Activated T-cell treated with anti-CD3 and anti-CD28 coated beads for 24 hours (primary cell): ENCODE results near the gene TSPAN16.
"Not testable (repeated sequence)": the region's sequence is repeated elsewhere in the genome, so short reads cannot be mapped to it uniquely, and the experiment has no call there.

Source experiments
- DNase-seq: peaks from one replicate; pipeline ENCODE4 v3.0.0-alpha.2; 2020; ENCODE audit warnings: low read depth

Gene TSPAN16

DNA sequence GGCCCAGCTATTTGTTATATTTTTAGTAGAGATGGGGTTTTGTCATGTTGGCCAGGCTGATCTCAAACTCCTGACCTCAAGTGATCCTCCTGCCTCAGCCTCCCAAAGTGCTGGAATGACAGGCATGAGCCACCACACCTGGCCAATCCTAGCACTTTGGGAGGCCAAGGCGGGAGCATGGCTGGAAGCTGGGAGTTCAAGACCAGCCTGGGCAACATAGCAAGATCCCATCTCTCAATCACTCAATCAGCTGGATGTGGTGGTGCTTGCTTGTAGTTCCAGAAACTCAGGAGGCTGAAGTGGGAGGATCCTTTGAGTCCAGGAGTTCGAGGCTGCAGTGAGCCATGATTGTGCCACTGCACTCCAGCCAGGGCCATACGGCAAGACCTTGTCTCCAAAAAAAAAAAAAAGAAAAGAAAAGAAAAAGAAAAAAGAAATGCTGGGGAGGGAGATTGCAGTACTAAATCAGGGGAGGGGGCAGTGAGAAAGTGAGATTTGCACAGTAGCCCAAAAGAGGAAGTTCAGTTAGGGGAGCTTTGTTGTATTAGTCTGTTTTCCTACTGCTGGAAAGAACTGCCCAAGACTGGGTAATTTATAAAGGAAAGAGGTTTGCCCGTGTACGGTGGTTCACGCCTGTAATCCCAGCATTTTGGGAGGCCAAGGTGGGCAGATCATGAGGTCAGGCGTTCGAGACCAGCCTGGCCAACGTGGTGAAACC is 24.5 kb downstream of the TSPAN16 start:
- not testable (repeated sequence) for DNase-seq

DNA sequence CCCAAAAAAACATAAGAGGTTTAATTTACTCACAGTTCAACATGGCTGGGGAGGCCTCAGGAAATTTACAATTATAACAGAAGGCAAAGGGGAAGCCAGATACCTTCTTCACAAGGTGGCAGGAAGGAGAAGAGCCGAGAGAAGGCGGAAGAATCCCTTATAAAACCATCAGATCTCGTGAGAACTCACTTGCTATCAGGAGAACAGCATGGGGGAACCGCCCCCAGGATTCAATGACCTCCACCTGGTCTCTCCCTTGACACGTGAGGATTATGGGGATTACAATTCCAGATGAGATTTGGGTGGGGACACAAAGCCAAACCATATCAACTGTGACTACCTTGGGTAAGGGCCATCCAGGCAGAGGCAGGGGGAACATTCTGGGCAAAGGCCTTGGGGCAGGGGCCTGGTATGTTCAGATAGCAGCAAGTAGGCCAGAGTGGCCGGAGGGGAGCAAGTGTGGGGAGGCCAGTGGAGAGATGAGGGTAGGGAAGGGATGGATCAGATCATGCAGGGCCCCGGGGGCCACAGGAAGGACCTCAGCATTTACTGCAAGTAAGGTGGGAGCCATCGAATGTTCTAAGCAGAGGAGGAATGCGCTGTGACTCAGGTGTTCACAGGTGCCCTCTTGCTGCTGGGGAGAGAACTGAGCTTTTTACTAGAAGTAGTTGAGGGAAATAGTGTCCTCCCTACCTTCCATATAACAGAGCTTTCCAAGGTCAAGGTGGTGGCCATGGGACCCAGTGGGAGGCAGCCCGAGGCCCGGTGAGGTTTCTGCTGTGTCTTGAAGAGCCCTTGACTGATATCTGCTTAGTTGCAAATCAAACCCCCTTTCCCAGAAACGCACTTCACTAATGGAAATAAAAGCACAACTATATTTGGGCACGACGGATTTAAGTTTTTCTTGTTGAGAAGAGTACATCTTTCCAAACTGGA is 25.5 kb downstream of the TSPAN16 start:
- no peak for DNase-seq

DNA sequence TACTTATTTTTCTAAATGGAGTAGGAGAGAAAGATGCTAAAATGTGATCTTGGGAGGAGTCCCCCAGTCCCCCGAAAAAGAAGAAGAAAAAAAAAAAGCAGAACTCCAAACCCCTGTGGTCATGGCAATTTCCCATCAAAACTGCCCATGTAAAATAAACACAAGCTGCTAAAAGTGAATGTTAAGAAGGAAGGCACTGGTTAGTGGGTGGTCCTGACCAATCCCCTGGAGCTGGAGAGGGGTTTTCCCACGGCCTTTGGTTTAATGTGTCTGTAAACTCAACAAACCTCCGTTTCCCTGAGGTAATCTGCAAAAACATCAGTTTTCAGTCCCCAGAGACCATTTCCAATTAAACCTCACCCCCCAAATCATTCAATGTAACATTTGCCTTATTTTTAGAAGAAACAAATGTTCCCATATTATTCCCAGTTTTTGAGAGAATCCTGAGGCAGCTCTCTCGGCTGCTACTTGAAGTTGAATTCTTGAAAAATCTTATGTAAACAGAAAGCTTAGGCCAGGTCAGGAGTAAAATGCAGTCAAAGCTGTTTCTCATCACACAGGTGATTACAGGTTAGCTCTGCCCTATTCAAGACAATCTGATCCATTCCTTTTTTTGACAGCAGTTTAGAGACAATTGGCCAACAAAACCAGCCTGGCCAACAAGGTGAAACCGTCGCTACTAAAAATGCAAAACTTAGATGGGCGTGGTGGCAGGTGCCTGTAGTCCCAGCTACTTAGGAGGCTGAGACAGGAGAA is 26.5 kb downstream of the TSPAN16 start:
- no peak for DNase-seq

DNA sequence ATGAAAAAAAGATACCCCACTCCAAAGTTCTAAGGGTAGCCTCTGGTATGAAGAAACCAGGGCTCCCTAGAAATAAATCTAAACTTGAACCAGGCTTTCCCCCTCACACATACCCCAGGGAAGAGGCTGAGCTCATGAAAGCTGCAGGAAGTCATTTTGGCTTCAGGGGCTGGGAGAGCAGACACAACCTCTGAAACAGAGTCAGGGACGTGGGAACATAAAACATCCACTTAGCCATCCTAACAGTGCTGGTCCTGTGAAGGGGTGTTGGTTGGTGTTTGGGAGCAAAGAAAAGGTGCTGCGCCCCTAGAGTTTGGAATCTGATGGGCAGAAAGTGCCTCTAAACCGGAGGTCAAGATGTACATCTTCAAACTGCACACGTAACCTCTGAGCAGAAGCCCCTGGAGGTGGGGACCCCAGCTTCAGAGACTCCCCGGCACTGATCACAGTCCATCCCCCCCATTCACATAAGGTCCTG is 27.7 kb downstream of the TSPAN16 start:
- no peak for DNase-seq

DNA sequence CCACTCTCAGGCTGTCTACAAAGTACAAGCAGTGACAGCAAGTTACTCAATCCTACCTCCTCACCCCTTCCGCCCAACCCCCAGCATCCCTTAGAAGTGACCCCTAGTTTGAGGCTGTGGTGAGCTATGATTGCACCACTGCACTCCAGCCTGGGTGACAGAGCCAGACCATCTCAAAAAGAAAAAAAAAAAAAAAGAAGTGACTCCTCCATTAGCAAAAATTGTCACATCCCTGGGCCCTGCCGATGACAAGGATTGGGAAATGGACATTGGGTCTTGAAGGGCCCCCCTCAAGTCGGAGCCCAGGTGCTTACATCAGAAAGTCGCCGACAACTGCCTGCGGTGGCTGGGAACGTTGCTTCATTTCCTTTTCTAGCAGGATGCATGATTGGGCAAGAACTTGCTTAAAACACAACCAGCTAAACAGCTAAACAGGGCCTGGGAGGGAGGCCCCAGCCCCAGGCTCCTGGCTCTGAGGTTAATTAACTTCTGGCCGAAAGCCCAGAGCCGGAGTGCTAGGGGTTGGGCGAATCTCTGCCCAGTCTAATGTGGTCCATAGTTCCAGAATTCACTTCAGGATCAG is 28.2 kb downstream of the TSPAN16 start:
- DNase-seq, result no peak

DNA sequence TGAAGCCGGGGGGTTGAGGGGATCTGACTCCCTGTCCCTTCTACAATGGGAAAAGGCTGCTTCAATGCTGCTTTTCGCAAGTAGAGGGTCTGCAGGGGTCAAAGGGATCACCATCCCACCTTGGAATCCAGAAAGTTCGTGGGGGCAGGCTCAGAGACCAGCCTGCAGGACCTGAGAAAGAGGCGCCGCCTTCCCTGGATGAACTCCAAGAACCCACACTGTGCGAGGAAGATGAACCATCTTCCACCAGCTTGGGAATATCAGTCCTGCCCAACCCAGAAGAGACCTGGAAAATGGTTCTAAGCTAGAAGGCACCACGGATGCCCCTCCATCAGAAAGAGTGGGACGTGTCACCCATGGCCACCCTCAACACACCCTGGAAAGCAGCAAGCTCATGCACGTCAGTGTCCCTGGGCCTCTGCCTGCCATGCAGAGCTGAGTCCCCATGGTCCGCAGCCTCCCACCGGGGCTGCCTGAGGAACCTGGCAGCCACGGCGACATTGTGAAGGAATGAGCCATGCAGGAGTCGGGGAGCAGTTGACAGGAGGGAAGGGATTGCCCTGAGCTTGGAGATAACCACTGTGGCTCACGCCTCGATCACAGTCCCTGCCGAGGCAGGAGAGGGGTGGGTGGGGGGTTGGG is 28.9 kb downstream of the TSPAN16 start:
- no peak for DNase-seq

DNA sequence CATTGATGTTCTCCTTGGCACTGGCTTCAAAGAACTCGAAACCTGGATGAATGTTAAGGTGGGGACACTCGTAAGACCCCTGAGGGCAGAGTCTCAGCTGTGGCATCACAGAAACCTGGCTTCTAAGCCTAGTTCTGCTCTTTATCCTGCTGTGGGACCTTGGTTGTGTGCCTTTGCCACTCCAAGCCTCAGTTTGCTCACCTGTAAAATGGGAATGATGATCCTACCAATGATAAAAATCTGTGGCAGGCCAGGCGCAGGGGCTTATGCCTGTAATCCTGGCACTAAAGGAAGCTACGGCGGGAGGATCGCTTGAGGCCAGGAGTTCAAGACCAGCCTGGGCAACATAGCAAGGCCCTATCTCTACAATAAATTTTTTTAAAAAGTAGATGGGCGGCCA is 29.6 kb downstream of the TSPAN16 start:
- DNase-seq, result no peak

DNA sequence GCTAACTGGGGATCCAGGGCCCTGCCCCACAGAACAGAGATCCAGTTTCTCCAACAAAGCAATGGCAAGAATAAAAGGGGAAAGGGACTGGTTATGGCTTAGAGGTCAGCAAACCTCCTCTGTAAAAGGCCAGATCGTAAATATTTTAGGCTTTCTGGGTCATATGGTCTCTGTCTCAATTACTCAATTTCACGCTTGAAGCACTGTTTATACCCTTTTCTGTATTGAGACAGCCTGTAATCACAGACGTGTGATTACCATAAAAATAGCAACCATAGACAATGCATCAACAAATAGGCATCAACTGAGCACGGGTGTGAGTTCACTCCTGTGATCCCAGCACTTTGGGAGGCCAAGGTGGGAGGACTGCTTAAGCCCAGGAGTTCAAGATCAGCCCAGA is 34.2 kb downstream of the TSPAN16 start:
- DNase-seq, result no peak

DNA sequence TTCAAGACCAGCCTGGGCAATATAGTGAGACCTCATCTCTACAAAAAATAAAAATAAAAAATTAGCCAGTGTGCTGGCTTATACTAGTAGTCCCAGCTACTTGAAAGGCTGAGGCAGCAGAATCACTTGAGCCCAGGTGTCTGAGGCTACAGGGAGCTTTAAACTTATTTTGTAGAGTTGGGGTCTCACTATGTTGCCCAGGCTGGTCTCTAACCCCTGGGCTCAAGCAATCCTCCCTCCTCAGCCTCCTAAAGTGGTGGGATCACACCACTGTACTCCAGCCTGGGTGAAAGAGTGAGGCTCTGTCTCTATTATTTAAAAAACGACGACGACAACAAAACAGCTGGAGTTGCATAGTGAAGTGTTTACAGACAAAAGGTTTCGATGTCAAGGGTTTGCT is 35.5 kb downstream of the TSPAN16 start:
- no peak for DNase-seq

DNA sequence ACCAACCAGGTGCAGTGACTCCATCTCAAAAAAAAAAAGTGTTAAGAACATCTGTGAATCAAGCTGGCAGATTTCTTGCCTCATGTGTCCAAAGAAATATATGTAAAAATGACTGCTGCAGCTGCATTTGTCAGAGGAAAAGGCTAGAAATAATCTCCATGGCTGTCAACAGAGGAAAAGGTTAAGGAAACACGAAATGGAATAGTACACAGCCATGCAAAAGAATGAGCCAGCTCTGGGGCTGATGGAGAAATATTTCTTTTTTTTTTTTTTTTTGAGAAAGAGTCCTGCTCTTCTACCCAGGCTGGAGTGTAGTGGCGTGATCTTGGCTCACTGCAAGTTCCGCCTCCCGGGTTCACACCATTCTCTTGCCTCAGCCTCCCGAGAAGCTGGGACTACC is 36.9 kb downstream of the TSPAN16 start:
- DNase-seq, result no peak

DNA sequence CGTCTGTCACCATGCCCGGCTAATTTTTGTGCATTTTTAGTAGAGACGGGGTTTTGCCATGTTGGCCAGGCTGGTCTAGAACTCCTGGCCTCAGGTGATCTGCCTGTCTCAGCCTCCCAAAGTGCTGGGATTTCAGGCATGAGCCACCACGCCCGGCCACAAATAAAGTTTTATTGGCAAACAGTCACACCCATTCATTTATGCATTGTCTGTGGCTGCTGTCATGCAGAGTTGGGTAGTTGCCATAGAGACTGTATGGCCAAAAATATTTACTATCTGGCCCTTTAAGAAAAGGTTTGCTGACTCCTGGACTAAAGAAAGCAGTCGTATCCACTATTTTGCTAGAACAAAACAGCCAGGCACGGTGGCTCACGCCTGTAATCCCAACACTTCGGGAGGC is 37.9 kb downstream of the TSPAN16 start:
- DNase-seq, result not testable (repeated sequence)

DNA sequence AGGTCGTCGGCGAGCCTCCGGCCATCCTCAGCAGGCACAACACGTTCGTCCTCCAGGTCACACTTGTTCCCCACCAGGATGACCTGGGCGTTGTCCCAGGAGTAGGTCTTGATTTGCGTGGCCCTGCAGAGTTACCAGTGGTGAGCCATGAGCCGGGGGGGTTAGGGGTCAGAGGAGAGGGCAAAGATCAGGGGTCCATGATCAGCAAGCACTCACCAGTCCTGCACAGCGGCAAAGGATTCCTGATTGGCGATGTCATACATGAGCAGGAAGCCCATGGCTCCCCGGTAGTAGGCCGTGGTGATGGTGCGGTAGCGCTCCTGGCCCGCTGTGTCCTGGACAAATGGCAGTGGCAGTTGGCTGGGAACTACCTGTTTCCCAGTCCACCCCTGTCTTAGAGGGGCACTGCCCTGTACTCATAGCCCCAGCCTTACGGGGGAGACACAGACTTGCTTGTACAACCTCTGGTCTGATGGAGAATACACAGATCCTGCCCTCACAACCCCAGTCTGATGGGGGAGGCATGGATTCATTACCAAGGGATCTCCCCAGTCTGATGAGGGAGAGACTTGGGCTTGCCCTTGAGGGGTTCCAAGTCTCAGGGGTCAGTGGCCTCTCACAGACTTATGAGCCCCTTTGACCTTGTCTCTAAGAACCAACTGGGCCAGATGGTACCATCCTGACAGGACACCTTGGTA is 39.6 kb downstream of the TSPAN16 start:
- DNase-seq, result no peak

DNA sequence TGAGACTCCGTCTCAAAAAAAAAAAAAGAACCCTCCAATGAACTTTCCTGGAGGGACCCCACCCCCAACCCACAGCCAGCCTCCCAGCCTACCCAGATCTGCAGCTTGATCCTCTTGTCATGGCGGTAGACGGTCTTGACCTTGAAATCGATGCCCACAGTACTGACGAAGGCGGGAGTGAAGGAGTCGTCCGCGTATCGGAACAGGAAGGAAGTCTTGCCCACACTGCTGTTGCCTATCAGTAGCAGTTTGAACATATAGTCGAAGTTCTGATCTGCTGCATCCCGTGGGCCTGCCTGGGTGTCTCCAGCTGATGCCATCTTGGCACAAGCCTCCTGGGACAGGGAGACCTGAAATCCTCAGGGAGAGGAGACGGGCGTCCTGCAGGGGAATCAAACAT is 41.1 kb downstream of the TSPAN16 start:
- no peak for DNase-seq

DNA sequence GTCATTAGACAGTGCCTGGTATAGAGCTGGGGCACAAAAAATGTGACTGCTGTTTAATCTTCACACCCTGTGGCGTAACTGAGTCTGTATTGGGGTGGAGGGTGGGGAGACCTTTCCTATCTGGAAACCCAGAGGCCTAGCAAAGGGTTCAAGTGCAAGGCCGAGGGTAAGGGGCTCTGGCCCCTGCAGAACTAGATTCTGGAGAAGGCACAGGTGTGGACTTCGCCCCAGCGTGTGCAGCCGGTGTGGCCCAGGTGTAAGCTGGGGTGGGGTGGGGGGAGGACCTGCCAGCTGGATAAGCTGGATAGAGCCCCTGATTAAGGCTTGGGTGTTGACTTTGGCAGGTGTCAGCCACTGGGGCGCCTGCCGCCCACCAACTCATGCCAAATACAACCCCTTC is 42.2 kb downstream of the TSPAN16 start:
- DNase-seq, result no peak

DNA sequence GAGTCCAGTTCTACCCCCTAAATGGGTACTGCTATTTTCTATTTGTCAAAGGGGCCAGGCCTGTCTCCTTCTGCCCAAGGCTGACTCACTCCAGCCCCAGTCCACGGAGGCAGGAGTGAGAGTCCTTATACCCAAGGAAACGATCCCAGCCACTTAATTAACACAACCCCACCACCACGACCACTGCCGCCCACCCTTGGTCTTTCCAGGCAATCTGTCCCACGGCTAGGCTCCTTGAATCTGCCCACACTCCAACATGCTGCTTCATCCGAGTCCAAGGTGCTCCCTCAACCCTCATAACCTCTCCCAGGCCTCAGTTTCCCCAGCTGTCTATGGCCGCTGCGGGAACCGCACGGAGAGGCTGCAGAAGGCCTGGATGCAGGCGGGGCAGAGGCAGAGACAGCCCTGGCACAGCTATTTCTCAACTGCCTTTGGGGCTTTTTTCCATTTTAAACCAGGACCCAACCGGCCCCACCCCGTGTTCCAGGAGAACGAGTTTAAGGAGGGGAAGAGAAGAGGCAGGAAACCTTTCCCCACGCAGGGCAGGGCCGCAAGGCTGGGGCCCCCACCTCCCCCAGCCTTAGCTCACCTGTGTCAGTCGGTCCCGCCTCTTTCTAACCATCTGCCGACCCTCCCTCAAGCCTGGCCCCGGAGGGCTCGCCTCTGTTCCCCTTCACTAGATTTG is 42.8 kb downstream of the TSPAN16 start:
- no peak for DNase-seq

DNA sequence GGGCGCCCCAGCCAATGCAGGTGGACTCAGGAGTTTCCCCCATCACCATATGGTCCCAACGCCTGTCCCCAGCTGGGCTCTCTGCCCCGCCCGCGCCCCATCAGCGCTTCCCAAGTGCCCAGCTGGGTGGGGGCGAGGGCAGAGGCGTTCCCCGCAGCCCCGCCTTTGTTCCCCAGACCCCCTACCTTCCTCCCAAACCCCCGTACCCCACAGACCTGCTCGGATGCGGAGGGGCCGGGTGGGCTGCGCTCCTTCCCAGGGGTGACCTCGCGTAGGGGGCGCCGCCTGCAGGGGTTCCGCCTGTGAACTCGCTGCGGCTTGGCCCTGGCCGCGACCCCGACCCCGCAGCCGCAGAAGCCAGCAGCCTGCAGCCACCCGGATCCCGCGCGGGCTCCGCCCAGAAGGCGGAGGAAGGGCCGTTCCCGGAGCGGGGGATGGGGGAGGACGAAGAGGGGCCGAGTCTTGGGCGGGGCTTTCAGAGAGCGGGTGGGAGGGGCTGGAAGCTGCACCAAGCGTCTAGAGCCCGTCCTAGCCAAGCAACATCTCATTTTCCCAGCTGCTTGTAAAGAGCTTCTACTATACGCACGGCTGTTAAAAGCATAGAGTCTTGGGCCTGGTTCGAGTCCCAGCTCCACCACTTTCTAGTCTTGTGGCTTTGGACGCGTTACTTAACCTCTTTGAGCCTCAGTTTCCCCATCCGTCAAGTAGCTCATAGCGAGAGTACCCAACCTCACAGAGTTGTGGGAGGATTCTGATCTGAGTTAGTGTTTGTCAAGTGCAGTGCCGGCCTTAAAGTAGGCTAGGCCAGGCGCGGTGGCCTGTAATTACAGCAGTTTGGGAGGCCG is 43.5 kb downstream of the TSPAN16 start, which contains the start of gene RAB3D:
TSS of gene RAB3D (minus strand) at position 404 of the 845 bp plus-strand sequence. CDS start 2,258 bp downstream, outside the sequence.
- peak; percentile 79 for DNase-seq

DNA sequence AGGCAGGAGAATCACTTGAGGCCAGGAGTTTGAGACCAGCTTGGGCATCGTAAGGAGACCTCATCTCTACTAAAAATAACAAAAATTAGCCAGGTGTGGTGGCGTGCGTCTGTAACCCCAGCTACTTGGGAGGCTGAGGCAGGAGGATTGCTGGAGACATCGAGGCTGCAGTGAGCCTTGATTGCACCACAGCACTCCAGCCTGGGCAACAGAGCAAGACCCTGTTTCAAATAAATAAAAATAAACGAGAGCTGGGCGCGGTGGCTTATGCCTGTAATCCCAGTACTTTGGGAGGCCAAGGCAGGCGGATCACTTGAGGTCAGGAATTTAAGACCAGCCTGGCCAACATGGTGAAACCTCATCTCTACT is 44.1 kb downstream of the TSPAN16 start:
- not testable (repeated sequence) for DNase-seq

DNA sequence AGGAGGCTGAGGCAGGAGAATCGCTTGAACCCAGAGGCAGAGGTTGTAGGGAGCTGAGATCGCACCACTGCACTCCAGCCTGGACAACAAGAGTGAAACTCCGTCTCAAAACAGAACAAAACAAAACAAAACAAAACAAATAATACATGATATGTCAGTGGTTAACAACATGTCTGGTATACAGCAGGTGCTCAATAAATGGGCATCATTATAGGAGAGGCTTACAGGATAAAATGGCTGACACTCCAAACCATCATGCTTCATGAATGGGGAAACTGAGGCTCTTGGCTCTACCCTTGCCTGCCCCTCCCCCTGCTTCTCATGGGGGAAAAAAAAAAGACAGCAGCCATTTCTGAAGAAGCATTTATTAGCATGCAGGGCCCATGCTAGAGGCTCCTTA is 46.5 kb downstream of the TSPAN16 start:
- DNase-seq, result no peak

DNA sequence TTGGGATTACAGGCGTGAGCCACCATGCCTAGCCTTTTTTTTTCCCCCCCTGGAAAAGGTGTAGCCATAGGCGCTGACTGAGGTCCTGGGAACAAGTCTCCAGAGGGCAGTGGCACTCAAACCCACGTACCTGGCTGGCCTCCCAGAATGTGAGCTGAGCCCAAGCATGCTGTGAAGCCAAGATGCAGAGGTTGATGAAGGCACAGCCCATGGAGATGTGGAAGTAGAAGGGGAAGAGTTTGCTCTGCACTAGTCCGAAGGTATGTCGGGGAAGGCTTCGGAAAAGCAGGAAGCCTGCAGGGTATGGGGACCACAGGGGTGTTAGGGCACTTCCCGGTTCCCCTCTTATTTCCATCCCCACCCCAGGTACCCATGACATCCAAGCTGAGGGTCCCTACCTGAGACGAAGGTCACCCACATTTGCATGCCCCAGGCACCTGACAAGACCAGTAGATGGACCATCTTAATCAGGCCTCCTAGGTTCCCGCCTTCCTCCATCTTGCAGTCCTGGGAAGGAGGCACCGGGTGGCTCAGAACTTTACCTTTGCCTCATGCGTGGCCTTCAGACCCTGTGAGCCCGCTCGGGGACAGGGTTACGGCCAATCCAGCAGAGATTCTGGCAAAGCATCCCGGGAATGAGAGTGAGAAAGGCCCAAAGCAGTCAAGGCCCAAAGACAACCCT is 49.3 kb downstream of the TSPAN16 start:
- no peak for DNase-seq
